Measurements from ENCODE around the gene ILDR2.
A peak's percentile ranks its signal among the peaks of the same experiment; 100 is the strongest.
"Not testable (repeated sequence)": the region's sequence is repeated elsewhere in the genome, so short reads cannot be mapped to it uniquely, and the experiment has no call there.

Gene ILDR2

DNA sequence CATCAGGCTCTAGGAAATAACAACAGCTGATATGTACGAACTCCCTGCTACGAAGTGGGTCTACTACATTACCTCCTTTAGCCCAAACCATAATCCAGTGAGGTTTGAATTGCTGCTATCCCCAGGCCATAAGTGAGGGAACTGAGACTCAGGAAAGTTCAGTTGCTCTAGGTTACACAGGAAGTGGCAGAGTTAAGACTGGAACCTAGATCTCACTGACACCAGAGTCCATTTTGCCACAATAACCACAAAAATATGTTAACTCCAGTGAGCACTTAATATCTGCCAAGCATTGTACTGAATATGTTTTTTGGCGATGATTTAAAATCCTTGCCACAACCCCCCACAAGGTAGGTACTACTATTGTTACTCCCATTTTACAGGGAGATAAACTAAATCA is 90.4 kb downstream of the ILDR2 start:
- DNase-seq: no peak

DNA sequence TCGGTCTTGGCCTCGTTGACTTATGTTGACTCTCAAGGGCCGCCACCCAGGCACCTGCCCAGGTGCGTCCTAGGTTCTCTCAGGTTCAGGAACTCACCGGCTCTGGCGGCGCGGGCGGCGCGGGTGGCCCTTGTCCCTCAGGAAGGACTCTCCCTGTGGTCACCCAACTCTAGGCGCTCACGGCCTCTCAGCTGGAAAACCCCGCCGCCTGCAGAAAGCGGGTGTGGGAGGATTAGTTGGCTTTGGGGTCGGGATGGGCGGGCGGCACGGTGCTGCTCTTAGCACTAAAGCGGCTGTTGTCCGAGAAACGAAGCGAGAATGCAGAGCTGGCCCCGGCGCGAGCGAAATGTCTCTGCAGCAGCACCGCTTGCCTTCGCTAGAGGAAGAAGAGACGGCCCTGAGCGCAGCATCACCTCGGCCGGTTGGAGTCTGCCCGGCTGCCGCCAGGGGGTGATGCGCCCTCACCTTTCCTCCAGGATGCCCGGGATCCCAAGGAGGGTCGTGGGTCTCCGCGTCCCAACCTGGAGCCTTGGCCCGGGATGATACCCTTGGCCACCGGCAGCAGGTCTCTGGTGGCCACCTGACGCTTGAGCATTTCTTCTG is 91.2 kb downstream of the ILDR2 start:
- DNase-seq: peak; percentile 17

DNA sequence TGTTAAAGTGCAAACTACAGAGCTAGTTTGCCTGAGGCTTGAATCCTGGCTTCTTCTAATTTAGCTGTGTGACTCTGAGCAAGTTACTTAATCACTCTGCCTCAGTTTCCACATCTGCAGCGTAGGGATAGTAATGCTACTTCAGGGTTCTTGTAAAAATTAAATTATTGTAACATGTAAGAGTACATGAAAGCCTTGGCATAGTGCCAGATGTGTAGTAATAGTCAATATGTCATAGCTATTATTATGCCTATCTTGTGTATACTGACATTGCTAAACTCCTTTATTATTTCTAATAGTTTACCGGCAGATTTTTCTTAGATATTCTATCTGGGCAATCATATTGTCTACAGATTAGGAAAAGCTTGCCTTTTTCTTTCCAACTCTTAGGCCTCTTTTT is 92.4 kb downstream of the ILDR2 start:
- no peak for DNase-seq

DNA sequence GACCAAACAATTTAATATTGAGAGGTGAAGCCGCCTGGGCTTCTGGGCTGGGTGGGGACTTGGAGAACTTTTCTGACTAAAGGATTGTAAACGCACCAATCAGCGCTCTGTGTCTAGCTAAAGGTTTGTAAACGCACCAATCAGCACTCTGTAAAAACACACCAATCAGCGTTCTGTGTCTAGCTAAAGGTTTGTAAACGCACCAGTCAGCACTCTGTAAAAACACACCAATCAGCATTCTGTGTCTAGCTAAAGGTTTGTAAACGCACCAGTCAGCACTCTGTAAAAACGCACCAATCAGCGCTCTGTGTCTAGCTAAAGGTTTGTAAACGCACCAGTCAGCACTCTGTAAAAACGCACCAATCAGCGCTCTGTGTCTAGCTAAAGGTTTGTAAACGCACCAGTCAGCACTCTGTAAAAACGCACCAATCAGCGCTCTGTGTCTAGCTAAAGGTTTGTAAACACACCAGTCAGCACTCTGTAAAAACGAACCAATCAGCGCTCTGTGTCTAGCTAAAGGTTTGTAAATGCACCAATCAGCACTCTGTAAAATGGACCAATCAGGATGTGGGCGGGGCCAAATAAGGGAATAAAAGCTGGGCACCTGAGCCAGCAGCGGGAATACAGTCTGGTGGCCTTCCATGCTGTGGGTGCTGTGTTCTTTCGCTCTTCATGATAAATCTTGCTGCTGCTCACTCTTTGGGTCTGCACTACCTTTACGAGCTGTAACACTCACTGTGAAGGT is 97.0 kb downstream of the ILDR2 start:
- not testable (repeated sequence) for DNase-seq

DNA sequence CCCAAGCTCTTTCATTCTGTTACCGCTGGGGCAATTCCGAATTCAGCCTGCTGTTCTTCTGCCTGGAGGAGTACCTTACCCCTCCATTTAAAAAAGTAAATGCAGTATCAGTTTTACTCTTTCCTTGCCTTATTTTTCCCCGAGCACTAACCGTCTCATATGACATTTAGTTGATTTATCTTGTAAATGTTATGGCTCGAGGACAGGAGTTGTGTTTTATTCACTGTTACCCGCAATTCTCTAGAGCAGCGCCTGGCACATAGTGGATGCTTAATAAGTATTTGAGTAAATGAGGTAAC is 98.9 kb downstream of the ILDR2 start:
- no peak for DNase-seq

DNA sequence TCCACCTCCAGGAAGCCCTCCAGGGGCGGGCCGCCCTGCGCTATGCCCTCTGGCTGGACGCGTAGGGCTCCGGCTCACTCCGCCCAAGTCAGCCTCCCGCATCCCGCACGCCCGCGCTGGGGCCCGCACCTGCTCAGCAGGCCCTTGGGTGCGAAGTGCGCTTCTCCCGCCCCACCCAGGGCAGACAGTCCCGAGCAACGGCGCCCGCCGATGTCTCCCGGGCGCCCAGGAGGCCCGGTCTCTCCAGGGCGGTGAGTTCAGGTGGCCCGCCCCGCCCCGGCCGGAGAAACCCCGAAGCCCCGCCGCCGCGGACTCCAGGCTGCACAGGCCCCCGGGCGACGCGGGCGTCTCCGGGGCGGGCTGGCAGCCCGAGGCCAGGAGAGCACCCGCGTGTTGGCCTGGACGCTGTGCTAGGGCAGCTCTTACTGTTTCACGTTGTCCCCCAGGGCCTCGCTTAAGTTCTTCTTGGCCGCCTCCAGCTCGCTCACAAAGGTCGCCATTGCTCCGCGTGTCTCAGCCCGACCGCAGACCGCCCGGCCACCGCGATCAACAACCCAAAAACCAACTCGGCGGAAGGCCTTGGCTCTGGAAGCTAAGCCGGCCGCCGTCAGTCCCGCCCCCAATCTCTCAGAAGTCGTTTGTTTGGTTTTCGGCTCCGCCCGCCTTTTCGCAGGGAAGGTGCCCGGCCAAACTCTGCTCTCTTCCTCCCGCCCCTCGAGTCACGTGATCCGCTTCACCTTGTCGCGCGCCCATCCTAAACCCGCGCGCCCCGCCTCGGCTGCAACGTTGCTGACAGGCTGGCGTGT is 99.4 kb downstream of the ILDR2 start, which contains the start of gene TADA1:
Gene TADA1 (minus strand): TSS at position 531 of the 806 bp plus-strand sequence. CDS start 31 bp downstream, at position 500.
- peak; percentile 96 for DNase-seq

DNA sequence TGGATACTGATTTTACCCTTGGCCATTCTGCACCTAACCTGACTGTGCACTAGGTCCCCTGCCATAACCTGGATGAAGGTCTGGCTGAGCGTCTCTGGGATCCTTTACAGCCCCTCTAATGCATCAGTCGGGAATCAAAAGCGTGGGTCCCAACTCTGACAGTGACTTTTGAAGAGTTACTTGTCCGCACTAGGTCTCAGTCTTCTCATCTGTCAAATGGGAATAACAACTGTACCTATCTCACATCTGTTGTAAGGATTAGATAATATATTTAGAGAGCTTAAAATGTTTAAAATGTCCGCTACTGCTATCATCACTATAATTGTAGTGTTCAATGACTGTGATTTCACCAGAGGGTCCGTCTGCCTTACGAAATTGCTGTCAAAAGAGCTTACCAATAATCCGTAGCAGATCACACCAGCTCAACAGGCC is 100.0 kb downstream of the ILDR2 start:
- DNase-seq: no peak

DNA sequence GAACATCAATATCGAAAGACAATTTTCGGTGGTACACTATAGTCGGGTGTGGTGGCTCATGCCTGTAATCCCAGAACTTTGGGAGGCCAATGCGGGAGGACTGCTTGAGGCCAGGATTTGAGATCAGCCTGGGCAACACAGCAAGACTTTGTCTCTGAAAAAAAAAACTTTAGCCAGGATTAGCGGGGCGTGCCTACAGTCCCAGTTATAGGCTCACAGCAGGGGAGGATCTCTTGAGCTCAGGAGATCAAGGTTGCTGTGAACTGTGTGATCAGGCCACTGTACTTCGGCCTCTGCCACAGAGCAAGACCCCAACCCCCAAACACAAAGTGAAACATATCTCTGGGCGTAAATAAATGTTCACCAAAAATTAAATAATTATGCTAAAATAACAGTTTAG is 100.9 kb downstream of the ILDR2 start:
- DNase-seq: no peak

DNA sequence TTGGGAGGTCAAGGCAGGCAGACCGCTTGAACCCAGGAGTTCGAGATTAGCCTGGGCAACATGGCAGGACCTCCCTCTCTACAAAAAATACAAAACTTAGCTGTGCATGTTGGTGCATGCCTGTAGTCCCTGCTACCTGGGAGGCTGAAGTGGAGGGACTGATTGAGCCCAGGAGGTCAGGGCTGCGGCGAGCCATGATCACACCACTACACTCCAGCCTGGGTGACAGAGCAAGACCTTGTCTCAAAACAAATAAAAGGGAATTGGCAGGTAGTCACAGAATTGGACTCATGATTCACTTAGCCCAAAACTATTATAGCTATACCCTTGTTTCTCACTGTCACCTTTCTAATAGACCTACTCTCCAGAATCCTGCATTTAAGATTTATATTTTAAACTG is 104.8 kb downstream of the ILDR2 start:
- DNase-seq: no peak

DNA sequence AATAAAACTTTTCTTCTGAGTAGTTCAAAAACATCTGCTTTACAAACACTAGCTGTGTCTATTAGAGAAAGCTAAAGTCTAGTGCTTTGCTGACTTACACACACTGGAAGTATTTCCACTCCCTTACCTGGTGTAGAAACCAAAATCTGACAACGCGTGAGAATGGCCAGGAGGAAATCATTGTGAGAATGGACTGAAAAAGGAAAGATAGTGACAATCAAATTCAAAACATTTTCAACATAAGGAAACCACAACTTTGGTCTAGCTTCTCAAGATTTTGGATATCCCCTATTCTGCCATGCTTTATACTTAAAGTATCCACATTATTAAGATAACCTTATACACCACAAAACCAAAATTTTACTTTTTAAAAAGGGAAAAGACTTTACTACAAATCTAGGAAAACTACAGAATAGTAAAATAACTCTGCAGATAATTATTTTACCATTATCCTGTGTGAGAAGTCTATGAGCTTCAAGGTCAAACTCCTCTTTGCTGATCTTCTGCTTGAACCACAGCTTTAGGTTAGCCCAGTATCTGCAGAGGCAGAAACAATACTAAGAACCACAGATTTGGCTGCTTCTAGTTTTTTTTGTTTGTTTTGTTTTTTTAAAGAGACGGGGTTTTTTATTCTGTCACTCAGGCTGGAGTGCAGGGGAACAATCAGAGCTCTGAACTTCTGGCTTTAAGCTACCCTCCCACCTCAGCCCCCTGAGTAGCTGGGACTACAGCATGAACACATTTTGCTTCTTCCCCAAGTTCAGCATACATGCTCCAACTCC is 105.8 kb downstream of the ILDR2 start:
- no peak for DNase-seq

DNA sequence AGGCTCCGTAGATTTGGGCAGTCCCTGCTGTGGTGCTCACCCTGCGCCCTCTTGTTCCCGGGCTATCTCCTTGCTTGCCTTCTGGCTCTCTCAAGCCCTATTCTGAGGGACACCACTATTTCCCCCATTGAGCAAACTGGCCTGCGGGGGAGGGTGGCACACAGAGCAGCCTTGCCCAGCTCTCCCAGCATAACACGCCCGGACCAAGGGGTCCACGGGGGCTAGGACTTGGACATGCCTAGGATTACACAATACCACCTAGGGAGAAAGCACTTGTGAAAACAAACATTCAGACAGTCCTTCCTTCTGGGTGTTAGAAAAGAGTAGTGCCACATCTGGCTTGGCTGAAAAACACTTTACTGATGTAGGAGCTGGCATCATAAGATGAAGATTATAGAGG is 106.7 kb downstream of the ILDR2 start:
- no peak for DNase-seq

DNA sequence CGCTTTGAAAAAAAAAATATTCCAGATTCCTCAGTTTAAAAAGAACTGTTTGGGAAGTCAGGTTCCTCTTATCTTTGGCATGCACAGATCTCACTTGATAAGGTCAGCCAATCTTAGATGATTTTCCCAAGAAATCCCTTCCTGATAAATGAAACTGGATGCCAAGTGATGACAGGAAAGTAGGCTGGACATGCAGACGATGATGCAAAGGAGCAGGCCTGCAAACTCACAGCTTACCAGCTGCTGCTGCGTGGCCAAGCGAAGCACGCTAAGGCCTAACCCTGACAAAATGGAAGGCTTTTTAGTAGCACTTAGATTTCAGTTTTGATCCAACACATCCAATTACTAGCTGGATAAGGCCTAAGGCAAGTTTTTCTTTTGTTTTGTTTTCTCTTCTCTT is 109.4 kb downstream of the ILDR2 start:
- DNase-seq: no peak

DNA sequence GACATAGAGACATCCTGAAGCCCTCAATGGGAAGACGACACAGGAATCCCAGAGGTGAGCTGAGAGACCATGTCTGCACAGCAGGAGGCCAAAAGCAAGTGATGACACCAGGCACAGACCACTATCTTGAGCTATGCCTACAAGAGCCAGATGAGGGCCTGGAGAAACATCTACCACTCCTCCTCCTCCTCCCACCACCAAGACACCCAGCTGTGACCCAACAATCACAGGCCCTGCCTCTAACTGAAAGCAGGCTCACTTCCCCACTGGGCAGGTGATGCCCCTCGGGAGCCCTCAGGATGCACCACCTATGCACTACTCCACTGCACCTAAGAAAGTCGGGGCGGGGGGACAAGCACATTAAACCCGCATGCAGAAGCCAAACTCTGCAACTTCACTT is 115.7 kb downstream of the ILDR2 start:
- DNase-seq: no peak

DNA sequence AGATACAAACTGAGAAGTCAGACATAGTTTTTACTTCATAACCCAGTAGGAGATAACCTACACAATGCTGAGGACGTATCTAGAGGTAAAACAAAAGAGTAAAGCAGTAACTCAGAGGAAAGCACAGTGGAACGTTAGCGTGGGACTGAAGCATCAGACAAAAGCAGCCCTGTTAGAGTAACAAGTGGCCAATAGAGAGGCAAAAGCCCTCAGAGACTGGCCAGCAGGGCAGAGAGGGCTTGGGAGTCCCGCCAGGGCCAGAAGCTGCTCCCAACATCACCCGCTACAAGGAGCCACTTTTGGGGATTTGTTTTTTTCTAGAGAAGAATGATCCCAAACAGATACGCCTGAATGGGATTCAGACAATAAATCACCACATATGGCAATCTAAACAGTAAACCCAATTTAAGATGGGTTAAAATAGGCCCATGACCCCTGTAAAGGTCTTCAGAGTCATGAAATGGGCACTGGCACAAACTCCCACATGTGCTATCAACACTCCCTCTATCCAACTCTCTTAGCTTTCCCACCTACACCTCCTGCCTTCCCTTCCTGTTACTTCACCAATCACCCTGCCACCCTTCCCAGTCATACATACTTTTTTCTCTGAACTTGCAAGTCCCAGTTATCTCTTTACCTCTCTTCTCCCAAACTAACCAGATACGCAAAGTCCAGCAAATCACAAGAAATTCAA is 116.5 kb downstream of the ILDR2 start:
- DNase-seq: no peak
